SK-N-SH (cell line): ENCODE measurements around the gene ANKAR. TPM values are rescaled to one million over a fixed set of nuclear protein-coding genes. Genes with fewer than 3 reads are reported as not detected.
"Not testable (repeated sequence)": the region's sequence is repeated elsewhere in the genome, so short reads cannot be mapped to it uniquely, and the experiment has no call there.

Experiments used
- CTCF ChIA-PET: fragments of 300-600, 350-600 bp; formaldehyde crosslinking; extraction: SDS; loops from one replicate; lab custom pipeline; 2021; lab: Yijun Ruan, JAX
- POLR2A ChIA-PET: fragments of 350-600 bp; sonication (Branson Sonifier 250); formaldehyde crosslinking; extraction: SDS; loops from one replicate; lab custom pipeline; 2020; ENCODE audit warnings: antibody characterized with exemption, inconsistent platforms; lab: Yijun Ruan, JAX
- DNase-seq: peaks from one replicate; pipeline ENCODE4 v3.0.0; 2012
- H2AFZ ChIP-seq: fragments of 200-600 bp; sonication (generic); 2 replicates; pipeline ENCODE4 v1.8.1; 2016; ENCODE audit warnings: antibody characterized with exemption, mild to moderate bottlenecking, low read depth
- H3F3A ChIP-seq: fragments of 200-600 bp; sonication (generic); replicated peaks from 2 replicates; pipeline ENCODE3; 2016; ENCODE audit warnings: antibody characterized with exemption, mild to moderate bottlenecking; ENCODE audit not compliant: insufficient read depth
- H3K27ac ChIP-seq, 2 experiments: fragments of 200-500 bp in 1 of 2; fragments of 200-600 bp in 1 of 2; sonication (Bioruptor generic) in 1 of 2; sonication (generic), shearing (Covaris generic) in 1 of 2; 2 replicates each; pipeline versions ENCODE4 v1.5.1 to v1.6.1; 2014 to 2016; ENCODE audit warnings: low read depth in 2 of 2, inconsistent platforms in 1 of 2, low read length in 1 of 2, mild to moderate bottlenecking in 1 of 2, mixed read lengths in 1 of 2
- H3K27me3 ChIP-seq: fragments of 200-600 bp; sonication (generic), shearing (Covaris generic); 2 replicates; pipeline ENCODE4 v1.6.1; 2016; ENCODE audit warnings: mixed run types; ENCODE audit not compliant: insufficient read depth
- H3K36me3 ChIP-seq, 2 experiments: fragments of 200-500 bp in 1 of 2; fragments of 200-600 bp in 1 of 2; sonication (Bioruptor generic) in 1 of 2; sonication (generic) in 1 of 2; replicated peaks in 1 of 2; 2 replicates each; pipeline versions ENCODE3 to v1.5.1; 2014 to 2016; ENCODE audit warnings: low read length in 1 of 2, mild to moderate bottlenecking in 1 of 2; ENCODE audit not compliant: insufficient read depth in 2 of 2, control insufficient read depth in 1 of 2
- H3K4me1 ChIP-seq, 2 experiments: fragments of 200-500 bp in 1 of 2; fragments of 200-600 bp in 1 of 2; sonication (Bioruptor generic) in 1 of 2; sonication (generic), shearing (Covaris generic) in 1 of 2; 2 replicates each; pipeline versions ENCODE4 v1.5.1 to v1.6.1; 2014 to 2016; ENCODE audit warnings: low read depth in 1 of 2, low read length in 1 of 2, mixed run types in 1 of 2; ENCODE audit not compliant: insufficient read depth in 2 of 2, control insufficient read depth in 1 of 2
- H3K4me2 ChIP-seq: fragments of 200-600 bp; sonication (generic), shearing (Covaris generic); 2 replicates; pipeline ENCODE4 v1.6.1; 2017; ENCODE audit warnings: mixed run types
- H3K4me3 ChIP-seq, 2 experiments: fragments of 200-500 bp in 1 of 2; fragments of 200-600 bp in 1 of 2; sonication (Bioruptor generic) in 1 of 2; sonication (generic), shearing (Covaris generic) in 1 of 2; 2 replicates each; pipeline versions ENCODE4 v1.5.1 to v1.8.1; 2014 to 2016; ENCODE audit warnings: low read depth in 2 of 2, inconsistent platforms in 1 of 2, low read length in 1 of 2, mild to moderate bottlenecking in 1 of 2, mixed read lengths in 1 of 2, moderate library complexity in 1 of 2
- H3K79me2 ChIP-seq: fragments of 200-600 bp; sonication (generic); 2 replicates; pipeline ENCODE4 v1.8.1; 2017; ENCODE audit warnings: mild to moderate bottlenecking; ENCODE audit not compliant: insufficient read depth
- H3K9ac ChIP-seq: fragments of 200-600 bp; sonication (generic); 2 replicates; pipeline ENCODE4 v1.6.1; 2017; ENCODE audit warnings: mixed run types
- H3K9me2 ChIP-seq: fragments of 200-600 bp; sonication (generic); 2 replicates; pipeline ENCODE4 v1.6.1; 2017; ENCODE audit warnings: mixed run types
- H3K9me3 ChIP-seq: fragments of 200-600 bp; sonication (generic); 2 replicates; pipeline ENCODE4 v1.6.1; 2017; ENCODE audit warnings: mixed run types, mild to moderate bottlenecking, moderate library complexity
- H4K20me1 ChIP-seq: fragments of 200-600 bp; sonication (generic); 2 replicates; pipeline ENCODE4 v1.6.1; 2017; ENCODE audit warnings: mild to moderate bottlenecking, mixed run types; ENCODE audit not compliant: insufficient read depth
- CTCF ChIP-seq: fragments of 200-600 bp; sonication (generic); IDR thresholded peaks from 2 replicates; pipeline ENCODE4 v1.6.1; 2017; ENCODE audit warnings: antibody characterized with exemption, mild to moderate bottlenecking, moderate library complexity
- EZH2phosphoT487 ChIP-seq: fragments of 200-600 bp; sonication (generic); IDR thresholded peaks from 2 replicates; pipeline ENCODE4 v1.6.1; 2017; ENCODE audit warnings: low read depth, mixed run types, mild to moderate bottlenecking, antibody characterized with exemption, moderate library complexity, borderline replicate concordance
- FOXM1 ChIP-seq: IDR thresholded peaks from 2 replicates; pipeline ENCODE4 v1.4.0; 2012; ENCODE audit warnings: low read depth, mild to moderate bottlenecking
- GATA2 ChIP-seq: sonication (generic); formaldehyde crosslinking; IDR thresholded peaks from 2 replicates; pipeline ENCODE4 v1.5.0; 2020; ENCODE audit warnings: mild to moderate bottlenecking, missing genetic modification reagents
- IRF3 ChIP-seq: fragments of 150-350 bp; IDR thresholded peaks from 2 replicates; pipeline ENCODE4 v1.6.1; 2016; ENCODE audit warnings: mild to moderate bottlenecking, low read depth, low read length
- MXI1 ChIP-seq: IDR thresholded peaks from 2 replicates; pipeline ENCODE4 v1.6.1; 2012; ENCODE audit warnings: mild to moderate bottlenecking, low read depth, low read length, improper control_type of control experiment
- NFIC ChIP-seq: IDR thresholded peaks from 2 replicates; pipeline ENCODE4 v1.4.0; 2012; ENCODE audit warnings: borderline replicate concordance
- NRF1 ChIP-seq: IDR thresholded peaks from 2 replicates; pipeline ENCODE4 v1.6.1; 2012; ENCODE audit warnings: low read depth, mild to moderate bottlenecking, low read length
- RAD21 ChIP-seq: IDR thresholded peaks from 2 replicates; pipeline ENCODE4 v1.6.1; 2012; ENCODE audit warnings: mild to moderate bottlenecking, low read length
- RCOR1 ChIP-seq: fragments of 150-350 bp; IDR thresholded peaks from 2 replicates; pipeline ENCODE4 v1.6.1; 2017; ENCODE audit warnings: antibody characterized with exemption, low read length
- RXRA ChIP-seq: IDR thresholded peaks from 2 replicates; pipeline ENCODE4 v1.4.0; 2012; ENCODE audit warnings: low read depth, mild to moderate bottlenecking, borderline replicate concordance
- TCF12 ChIP-seq: IDR thresholded peaks from 2 replicates; pipeline ENCODE4 v1.4.0; 2012
- ZBTB33 ChIP-seq: IDR thresholded peaks from 2 replicates; pipeline ENCODE4 v1.4.0; 2012; ENCODE audit warnings: low read depth, borderline replicate concordance
- WGBS: methylation state at CpG from one replicate; pipeline ENCODE4 v1.1.6; 2017; ENCODE audit warnings: low lambda C conversion rate; 5-methylcytosine and 5-hydroxymethylcytosine counted together
- polyA plus RNA-seq, 3 experiments: library from polyadenylated mRNA; depleted of rRNA; stranded (reverse); fragments of >200 nt; gene quantifications; 2 replicates each; pipeline ENCODE4 v1.2.3, GENCODE V29; 2012
- TF ChIP-seq, protein P1 (sequence below): IDR thresholded peaks from 2 replicates; pipeline ENCODE4; 2012

Gene ANKAR
- polyA plus RNA-seq, 1 of the 3 experiments (the other 2 are of a cell fraction) = 1.6 TPM

DNA sequence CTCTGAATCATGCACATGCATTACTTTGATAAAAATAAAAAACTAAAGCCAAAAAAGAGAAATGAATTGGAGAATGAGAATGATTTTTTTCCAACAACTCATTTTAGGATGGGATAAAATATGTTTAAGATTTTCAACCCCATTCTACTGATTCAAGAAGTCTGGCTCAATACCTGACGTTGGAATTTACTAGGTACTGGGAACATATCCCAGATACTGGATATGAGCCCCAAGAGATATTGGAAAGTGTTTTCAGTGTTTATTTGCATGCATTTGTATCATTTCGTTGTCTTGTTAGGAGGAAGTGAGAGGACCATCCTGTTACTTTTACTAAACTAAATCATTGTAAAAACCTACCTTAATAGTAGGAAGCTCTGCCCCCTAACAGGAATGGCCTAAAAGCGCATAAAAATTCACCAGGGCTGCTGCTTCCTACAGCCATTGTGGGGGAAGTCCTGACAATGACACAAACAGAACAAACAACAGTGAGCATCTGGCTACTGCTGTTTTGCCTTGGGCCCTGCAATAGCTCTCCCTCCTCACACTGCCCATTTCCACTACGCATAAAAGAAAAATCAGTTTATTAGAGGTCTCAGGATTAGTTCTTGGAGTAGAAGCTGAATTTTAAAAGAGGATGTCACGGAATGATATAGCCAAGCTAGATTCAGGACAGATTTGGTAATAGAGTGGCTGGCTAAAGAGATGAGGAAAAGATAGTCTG, 35.2 kb downstream of the ANKAR start:
- 96% methylated on average over 5 of the region's 5 CpGs for WGBS
- no peak for TF ChIP-seq NFIC
- TF ChIP-seq RAD21 = no peak
- TF ChIP-seq TCF12 = no peak
- no peak for TF ChIP-seq CTCF
- no peak for TF ChIP-seq RXRA
- TF ChIP-seq EZH2phosphoT487 = no peak
- no peak for TF ChIP-seq FOXM1
- Histone ChIP-seq H3K9ac (no peak overlapping the region), H3K9me2 (no peaks in the 10 kb centered on the region), H3K36me3 (peaks cover 9 to 11% of the 10 kb centered on the region in 2 experiments), H3K9me3 (no peaks in the 10 kb centered on the region), H3K4me1 (no peaks in the 10 kb centered on the region; a peak in 1 of 4 replicates), H3K4me3 (no peak overlapping the region), H3K27ac (peak overlapping the region in 1 of 2 experiments; percentile 43; a peak in 2 of 4 replicates), H3K27me3 (no peaks in the 10 kb centered on the region), H4K20me1 (no peaks in the 10 kb centered on the region), H2AFZ (no peak overlapping the region), H3K4me2 (no peak overlapping the region), H3F3A (no peaks in the 10 kb centered on the region), H3K79me2 (no peaks in the 10 kb centered on the region; the same call in 1 of the 2 replicates)
- CTCF ChIA-PET = interaction anchor here (2.6 to 3.7 kb wide), 2 partner anchors 11 to 48 kb away, joined by 12 to 21 read pairs; partner anchors contain the start of gene ASNSD1
- POLR2A ChIA-PET = no interaction called here
- peak; percentile 44 for DNase-seq

- H3K4me1 ChIP-seq, DNase-seq, H3F3A ChIP-seq, H2AFZ ChIP-seq, H3K9me2 ChIP-seq, H3K27ac ChIP-seq, H3K9me3 ChIP-seq, H3K36me3 ChIP-seq, H3K4me3 ChIP-seq, H3K79me2 ChIP-seq, H4K20me1 ChIP-seq, H3K4me2 ChIP-seq, CTCF ChIA-PET, H3K9ac ChIP-seq, POLR2A ChIA-PET, H3K27me3 ChIP-seq: not testable (repeated sequence)
- WGBS = 45% methylated on average over 1 of the region's 1 CpG
These were observed 43.1 kb downstream of the ANKAR start for GRCh38 chr2:189717593-189717992.

DNA sequence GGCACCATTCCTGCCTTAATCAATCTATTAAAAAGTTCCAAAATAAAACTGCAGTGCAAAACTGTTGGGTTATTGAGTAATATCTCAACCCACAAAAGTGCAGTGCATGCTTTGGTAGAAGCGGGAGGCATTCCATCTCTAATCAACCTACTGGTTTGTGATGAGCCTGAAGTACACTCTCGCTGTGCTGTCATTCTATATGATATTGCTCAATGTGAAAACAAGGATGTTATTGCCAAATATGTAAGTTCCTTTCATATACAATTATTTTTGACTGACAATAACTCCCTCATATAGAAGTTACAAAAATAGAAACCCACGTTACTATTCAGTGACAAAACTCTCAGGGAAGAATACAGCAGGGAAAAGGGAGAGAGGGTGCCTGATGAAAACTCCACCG, 45.1 kb downstream of the ANKAR start:
- Histone ChIP-seq H3K4me3 (no peak overlapping the region), H3K79me2 (no peaks in the 10 kb centered on the region), H3F3A (no peaks in the 10 kb centered on the region), H3K27ac (no peak overlapping the region), H3K4me1 (no peaks in the 10 kb centered on the region), H3K9me3 (no peaks in the 10 kb centered on the region), H3K4me2 (no peak overlapping the region), H3K36me3 (no peaks in the 10 kb centered on the region), H3K9ac (no peak overlapping the region), H2AFZ (no peak overlapping the region), H3K27me3 (no peaks in the 10 kb centered on the region), H3K9me2 (no peaks in the 10 kb centered on the region), H4K20me1 (no peaks in the 10 kb centered on the region)
- ChIA-PET CTCF (no interaction called here), POLR2A (no interaction called here)
- 93% methylated on average over 4 of the region's 4 CpGs for WGBS
- no peak for DNase-seq
- no peak for TF ChIP-seq RCOR1
- TF ChIP-seq NRF1 = no peak
- no peak for TF ChIP-seq RXRA
- no peak for TF ChIP-seq IRF3
- TF ChIP-seq EZH2phosphoT487 = no peak
- no peak for TF ChIP-seq GATA2 (CRISPR knock-in tag)
- no peak for TF ChIP-seq ZBTB33
- TF ChIP-seq MXI1 = no peak
- TF ChIP-seq, protein P1, sequence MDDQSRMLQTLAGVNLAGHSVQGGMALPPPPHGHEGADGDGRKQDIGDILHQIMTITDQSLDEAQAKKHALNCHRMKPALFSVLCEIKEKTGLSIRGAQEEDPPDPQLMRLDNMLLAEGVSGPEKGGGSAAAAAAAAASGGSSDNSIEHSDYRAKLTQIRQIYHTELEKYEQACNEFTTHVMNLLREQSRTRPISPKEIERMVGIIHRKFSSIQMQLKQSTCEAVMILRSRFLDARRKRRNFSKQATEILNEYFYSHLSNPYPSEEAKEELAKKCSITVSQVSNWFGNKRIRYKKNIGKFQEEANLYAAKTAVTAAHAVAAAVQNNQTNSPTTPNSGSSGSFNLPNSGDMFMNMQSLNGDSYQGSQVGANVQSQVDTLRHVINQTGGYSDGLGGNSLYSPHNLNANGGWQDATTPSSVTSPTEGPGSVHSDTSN = no peak
